Astrocyte (in vitro differentiated cells and primary cell): Measurements from ENCODE around the gene CFAP99. TPM values are rescaled to one million over a fixed set of nuclear protein-coding genes. Genes with fewer than 3 reads are reported as not detected.

Experiments used
- DNase-seq: peaks from one replicate; pipeline ENCODE4 v3.0.0-alpha.2; 2010; ENCODE audit warnings: low read depth
- FAIRE-seq: peaks from 2 replicates; lab custom pipeline; 2011; peaks lifted over from hg19 to GRCh38; lab: Jason Lieb, UNC
- H2AFZ ChIP-seq: 2 replicates; pipeline ENCODE4 v1.6.0; 2012; ENCODE audit warnings: low read depth, low read length, inconsistent platforms
- H3K27ac ChIP-seq: 2 replicates; pipeline ENCODE4 v1.5.1; 2011; ENCODE audit warnings: low read depth, low read length, inconsistent platforms
- H3K27me3 ChIP-seq: 2 replicates; pipeline ENCODE4 v1.6.0; 2011; ENCODE audit warnings: low read length, inconsistent platforms; ENCODE audit not compliant: insufficient read depth
- H3K36me3 ChIP-seq: 2 replicates; pipeline ENCODE4 v1.5.1; 2011; ENCODE audit warnings: low read length, inconsistent platforms; ENCODE audit not compliant: insufficient read depth
- H3K4me1 ChIP-seq: 2 replicates; pipeline ENCODE4 v1.5.1; 2011; ENCODE audit warnings: low read length, inconsistent platforms; ENCODE audit not compliant: insufficient read depth
- H3K4me2 ChIP-seq: 2 replicates; pipeline ENCODE4 v1.6.0; 2012; ENCODE audit warnings: low read length, inconsistent platforms
- H3K4me3 ChIP-seq: 2 replicates; pipeline ENCODE4 v1.5.1; 2011; ENCODE audit warnings: low read depth, mild to moderate bottlenecking, low read length, inconsistent platforms; ENCODE audit not compliant: insufficient read depth
- H3K79me2 ChIP-seq: 2 replicates; pipeline ENCODE4 v1.6.0; 2012; ENCODE audit warnings: mild to moderate bottlenecking, low read length, inconsistent platforms; ENCODE audit not compliant: insufficient read depth
- H3K9ac ChIP-seq: 2 replicates; pipeline ENCODE4 v1.6.0; 2012; ENCODE audit warnings: mild to moderate bottlenecking, low read length, inconsistent platforms
- H3K9me3 ChIP-seq: 2 replicates; pipeline ENCODE4 v1.5.1; 2012; ENCODE audit warnings: low read depth, mild to moderate bottlenecking, low read length, inconsistent platforms; ENCODE audit not compliant: insufficient read depth
- H4K20me1 ChIP-seq: 2 replicates; pipeline ENCODE4 v1.6.0; 2012; ENCODE audit warnings: low read length, inconsistent platforms; ENCODE audit not compliant: insufficient read depth
- H3K27ac Mint-ChIP-seq: one replicate; pipeline ENCODE4 v1.8.0; 2021; ENCODE audit warnings: mild to moderate bottlenecking, mixed read lengths; ENCODE audit not compliant: unreplicated experiment
- H3K27me3 Mint-ChIP-seq: one replicate; pipeline ENCODE4 v1.8.0; 2021; ENCODE audit warnings: low read depth, mixed read lengths; ENCODE audit not compliant: unreplicated experiment
- H3K36me3 Mint-ChIP-seq: one replicate; pipeline ENCODE4 v1.8.0; 2021; ENCODE audit warnings: low read depth, mixed read lengths; ENCODE audit not compliant: unreplicated experiment
- H3K4me1 Mint-ChIP-seq: one replicate; pipeline ENCODE4 v1.8.0; 2021; ENCODE audit warnings: low read depth, mixed read lengths; ENCODE audit not compliant: unreplicated experiment
- H3K4me3 Mint-ChIP-seq: one replicate; pipeline ENCODE4 v1.8.0; 2021; ENCODE audit warnings: mild to moderate bottlenecking, moderate library complexity, mixed read lengths; ENCODE audit not compliant: unreplicated experiment
- H3K9me3 Mint-ChIP-seq: one replicate; pipeline ENCODE4 v1.8.0; 2021; ENCODE audit warnings: mild to moderate bottlenecking, mixed read lengths; ENCODE audit not compliant: unreplicated experiment
- EZH2 ChIP-seq: IDR thresholded peaks from 2 replicates; pipeline ENCODE4 v1.6.1; 2012; ENCODE audit warnings: mild to moderate bottlenecking, low read length, inconsistent platforms; ENCODE audit not compliant: insufficient read depth
- total RNA-seq: library from RNA; stranded (reverse); gene quantifications from 2 replicates; pipeline ENCODE4 v1.2.1, GENCODE V29; 2021
- TF ChIP-seq, protein P1 (sequence below): IDR thresholded peaks from 2 replicates; pipeline ENCODE4 v1.5.1; 2011; ENCODE audit warnings: low read depth, mild to moderate bottlenecking, inconsistent platforms, low read length, moderate library complexity; ENCODE audit not compliant: insufficient read depth

The CFAP99 gene
- total RNA-seq, 1 donor from 2014 or later: not detected

DNA sequence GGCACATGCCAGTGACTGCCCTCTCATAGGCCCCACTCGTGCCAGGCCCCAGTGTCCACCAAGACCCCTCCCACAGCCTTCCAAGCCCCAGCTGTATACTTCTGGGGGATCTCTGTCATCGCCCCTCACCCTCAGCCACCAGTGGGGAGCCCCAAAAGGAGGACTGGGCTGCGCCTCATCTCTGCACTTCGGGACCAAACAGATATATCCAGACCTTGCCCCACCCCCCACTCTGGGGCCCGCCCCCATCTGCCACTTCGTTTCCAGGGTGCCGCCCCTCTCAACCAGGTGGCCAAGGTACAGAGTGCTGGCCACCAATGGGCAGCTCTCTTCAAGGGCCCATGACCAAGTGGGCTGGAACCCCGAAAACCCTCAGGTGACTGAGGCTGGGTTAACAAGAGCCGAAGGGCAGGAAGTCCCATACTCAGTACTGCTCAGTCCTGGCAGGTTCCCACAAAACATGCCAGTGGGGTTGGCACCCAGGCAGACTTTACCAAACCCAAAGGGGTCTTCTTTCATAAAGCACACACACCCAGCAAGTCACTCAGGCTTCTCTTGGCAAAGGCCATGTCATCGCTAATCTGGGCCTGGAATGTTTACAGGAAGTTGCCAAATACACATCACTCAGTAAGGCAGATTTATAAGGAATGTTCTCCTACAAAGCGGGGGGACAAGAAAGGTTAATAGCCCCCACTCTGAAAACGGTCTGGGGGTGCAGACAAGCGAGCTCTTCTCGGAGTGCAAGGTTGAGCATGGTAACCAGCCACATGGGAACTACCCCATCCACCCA, 4.7 kb upstream of the CFAP99 start:
- Histone ChIP-seq H3K36me3 (no peaks in the 10 kb centered on the region), H3K9ac (peak overlapping the region; percentile 31), H3K4me2 (peak overlapping the region; percentile 79), H4K20me1 (peaks cover 6% of the 10 kb centered on the region), H3K4me3 (no peak overlapping the region), H3K79me2 (no peaks in the 10 kb centered on the region), H2AFZ (peak overlapping the region; percentile 47), H3K4me1 (peaks cover 29% of the 10 kb centered on the region), H3K27ac (no peak overlapping the region), H3K9me3 (no peaks in the 10 kb centered on the region), H3K27me3 (peaks cover 42% of the 10 kb centered on the region)
- TF ChIP-seq, protein P1, sequence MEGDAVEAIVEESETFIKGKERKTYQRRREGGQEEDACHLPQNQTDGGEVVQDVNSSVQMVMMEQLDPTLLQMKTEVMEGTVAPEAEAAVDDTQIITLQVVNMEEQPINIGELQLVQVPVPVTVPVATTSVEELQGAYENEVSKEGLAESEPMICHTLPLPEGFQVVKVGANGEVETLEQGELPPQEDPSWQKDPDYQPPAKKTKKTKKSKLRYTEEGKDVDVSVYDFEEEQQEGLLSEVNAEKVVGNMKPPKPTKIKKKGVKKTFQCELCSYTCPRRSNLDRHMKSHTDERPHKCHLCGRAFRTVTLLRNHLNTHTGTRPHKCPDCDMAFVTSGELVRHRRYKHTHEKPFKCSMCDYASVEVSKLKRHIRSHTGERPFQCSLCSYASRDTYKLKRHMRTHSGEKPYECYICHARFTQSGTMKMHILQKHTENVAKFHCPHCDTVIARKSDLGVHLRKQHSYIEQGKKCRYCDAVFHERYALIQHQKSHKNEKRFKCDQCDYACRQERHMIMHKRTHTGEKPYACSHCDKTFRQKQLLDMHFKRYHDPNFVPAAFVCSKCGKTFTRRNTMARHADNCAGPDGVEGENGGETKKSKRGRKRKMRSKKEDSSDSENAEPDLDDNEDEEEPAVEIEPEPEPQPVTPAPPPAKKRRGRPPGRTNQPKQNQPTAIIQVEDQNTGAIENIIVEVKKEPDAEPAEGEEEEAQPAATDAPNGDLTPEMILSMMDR: no peak
- no peak for TF ChIP-seq EZH2
- Mint-ChIP-seq H3K27me3 (peaks cover 53% of the 10 kb centered on the region), H3K36me3 (no peaks in the 10 kb centered on the region), H3K4me3 (no peak overlapping the region), H3K9me3 (no peaks in the 10 kb centered on the region), H3K27ac (peak overlapping the region; percentile 58), H3K4me1 (peaks cover 12% of the 10 kb centered on the region)
- FAIRE-seq (no peak), DNase-seq (no peak)

DNA sequence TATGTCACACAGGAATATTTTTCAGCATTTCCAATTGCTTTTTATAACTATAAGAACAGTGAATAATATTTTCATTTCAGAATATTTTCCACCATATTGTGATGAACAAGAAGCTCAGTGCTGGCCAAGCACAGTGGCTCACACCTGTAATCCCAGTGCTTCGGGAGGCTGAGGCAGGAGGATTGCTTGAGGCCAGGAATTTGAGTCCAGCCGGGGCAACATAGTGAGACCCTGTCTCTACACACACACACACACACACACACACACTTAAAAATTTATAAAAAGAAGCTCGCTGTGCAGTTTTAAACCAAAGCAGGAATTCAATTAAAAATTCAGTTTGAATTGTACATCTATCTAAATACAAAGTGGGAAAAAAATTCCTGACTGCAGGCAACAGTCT, 3.5 kb upstream of the CFAP99 start:
- no peak for DNase-seq
- Histone ChIP-seq H3K4me2 (no peak overlapping the region), H3K9me3 (no peaks in the 10 kb centered on the region), H3K27me3 (peaks cover 53% of the 10 kb centered on the region), H3K27ac (no peak overlapping the region), H3K36me3 (no peaks in the 10 kb centered on the region), H3K9ac (no peak overlapping the region), H3K79me2 (no peaks in the 10 kb centered on the region), H4K20me1 (peaks cover 6% of the 10 kb centered on the region), H3K4me1 (peaks cover 33% of the 10 kb centered on the region), H3K4me3 (no peak overlapping the region), H2AFZ (no peak overlapping the region)
- Mint-ChIP-seq H3K36me3 (no peaks in the 10 kb centered on the region), H3K9me3 (peaks cover 8% of the 10 kb centered on the region), H3K27me3 (peaks cover 58% of the 10 kb centered on the region), H3K4me3 (no peak overlapping the region), H3K4me1 (peaks cover 12% of the 10 kb centered on the region), H3K27ac (no peak overlapping the region)
- no peak for TF ChIP-seq EZH2
- TF ChIP-seq, protein P1: no peak
- FAIRE-seq: no peak
